ENCODE measurements around the gene FARP1.
A peak's percentile ranks its signal among the peaks of the same experiment; 100 is the strongest.

Gene FARP1

GRCh38 chr13:98143157-98143553, 261 bp downstream of the FARP1 start:
- Histone ChIP-seq H3K27ac (ENCODE audit: low read length) (no peak overlapping the region), H3K4me1 (ENCODE audit: control insufficient read depth, low read depth, low read length) (peaks cover 26% of the 10 kb centered on the region), H3K27me3 (ENCODE audit: control insufficient read depth, insufficient read depth, low read length) (peaks cover 28% of the 10 kb centered on the region), H3K36me3 (ENCODE audit: control insufficient read depth, low read depth, low read length) (no peaks in the 10 kb centered on the region), H3K9ac (ENCODE audit: low read length) (no peak overlapping the region), H3K4me3 (ENCODE audit: low read length) (peak overlapping the region; percentile 83), H3K9me3 (ENCODE audit: control insufficient read depth, low read depth, low read length) (no peaks in the 10 kb centered on the region)

DNA sequence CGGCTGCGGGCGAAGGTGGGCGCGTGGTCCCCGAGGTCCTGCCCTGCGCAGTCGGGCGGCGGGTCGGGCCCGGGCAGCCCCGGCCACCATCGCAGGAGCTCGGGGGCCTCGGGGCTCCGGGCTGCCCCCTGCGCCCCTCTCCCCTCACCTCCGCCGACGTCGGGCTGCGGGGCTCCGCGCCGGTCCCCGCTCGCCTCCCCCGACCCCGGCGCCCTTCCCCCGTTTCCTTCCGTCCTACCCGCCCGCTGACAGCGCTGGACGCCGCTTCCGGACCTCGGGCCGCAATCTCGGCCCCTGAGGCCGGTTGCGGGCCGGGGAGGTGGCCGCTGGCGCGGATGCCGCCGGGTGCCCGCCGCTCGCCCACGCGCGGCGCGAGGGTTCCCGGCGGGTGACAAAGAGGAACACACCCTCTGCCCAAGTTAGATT, 720 bp downstream of the FARP1 start:
- H3K27ac ChIP-seq (ENCODE audit: low read length) = no peak overlapping the region
- H3K36me3 ChIP-seq (ENCODE audit: control insufficient read depth, low read depth, low read length) = no peaks in the 10 kb centered on the region
- H3K27me3 ChIP-seq (ENCODE audit: control insufficient read depth, insufficient read depth, low read length) = peaks cover 28% of the 10 kb centered on the region
- H3K9ac ChIP-seq (ENCODE audit: low read length) = peak overlapping the region; percentile 69
- no peaks in the 10 kb centered on the region for H3K9me3 ChIP-seq (ENCODE audit: control insufficient read depth, low read depth, low read length)
- peaks cover 26% of the 10 kb centered on the region for H3K4me1 ChIP-seq (ENCODE audit: control insufficient read depth, low read depth, low read length)
- peak overlapping the region; percentile 83 for H3K4me3 ChIP-seq (ENCODE audit: low read length)

DNA sequence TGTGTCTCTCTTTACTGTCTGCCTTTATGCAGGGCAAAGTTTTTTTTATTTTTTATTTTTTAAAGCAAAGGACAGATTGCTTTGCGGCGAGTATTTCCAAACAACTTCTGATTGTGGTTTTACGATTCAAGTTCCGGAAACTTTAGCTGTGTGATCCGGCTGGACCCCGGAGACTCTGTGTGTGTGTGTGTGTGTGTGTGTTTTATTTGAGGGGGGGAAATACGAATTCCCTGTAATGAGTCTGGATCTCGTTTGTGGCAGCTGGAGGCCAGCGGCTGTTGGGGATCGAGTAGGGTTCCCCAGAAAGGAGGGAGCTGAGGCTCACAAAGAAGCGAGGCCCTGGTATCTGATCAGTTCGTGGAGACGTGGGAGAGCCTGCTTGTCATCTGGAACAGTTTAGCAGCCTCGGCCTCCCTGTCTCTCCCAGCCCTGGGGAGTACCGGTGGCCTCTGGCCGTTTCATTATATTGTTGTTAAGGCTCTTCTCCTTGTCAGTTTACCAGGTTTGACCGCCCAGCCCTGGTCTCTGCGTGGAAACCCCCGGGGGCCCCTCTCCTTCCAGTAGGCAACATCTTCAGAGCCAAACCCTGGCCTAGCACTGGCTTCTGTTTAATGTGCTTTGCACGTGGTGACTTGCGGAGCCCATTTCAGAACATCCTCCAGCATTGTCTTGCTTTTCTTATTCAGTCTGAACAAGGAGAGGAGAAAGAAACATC, 1.3 kb downstream of the FARP1 start:
- H3K9me3 ChIP-seq (ENCODE audit: control insufficient read depth, low read depth, low read length) = no peaks in the 10 kb centered on the region
- no peak overlapping the region for H3K27ac ChIP-seq (ENCODE audit: low read length)
- no peaks in the 10 kb centered on the region for H3K36me3 ChIP-seq (ENCODE audit: control insufficient read depth, low read depth, low read length)
- H3K27me3 ChIP-seq (ENCODE audit: control insufficient read depth, insufficient read depth, low read length) = peaks cover 28% of the 10 kb centered on the region
- peak overlapping the region; percentile 69 for H3K9ac ChIP-seq (ENCODE audit: low read length)
- H3K4me1 ChIP-seq (ENCODE audit: control insufficient read depth, low read depth, low read length) = peaks cover 26% of the 10 kb centered on the region
- peak overlapping the region; percentile 83 for H3K4me3 ChIP-seq (ENCODE audit: low read length)

GRCh38 chr13:98144801-98145350, 2.0 kb downstream of the FARP1 start:
- H3K27me3 ChIP-seq (ENCODE audit: control insufficient read depth, insufficient read depth, low read length) = peaks cover 28% of the 10 kb centered on the region
- H3K9me3 ChIP-seq (ENCODE audit: control insufficient read depth, low read depth, low read length) = no peaks in the 10 kb centered on the region
- no peak overlapping the region for H3K27ac ChIP-seq (ENCODE audit: low read length)
- H3K4me3 ChIP-seq (ENCODE audit: low read length) = peak overlapping the region; percentile 83
- H3K36me3 ChIP-seq (ENCODE audit: control insufficient read depth, low read depth, low read length) = no peaks in the 10 kb centered on the region
- peaks cover 26% of the 10 kb centered on the region for H3K4me1 ChIP-seq (ENCODE audit: control insufficient read depth, low read depth, low read length)
- peak overlapping the region; percentile 69 for H3K9ac ChIP-seq (ENCODE audit: low read length)

GRCh38 chr13:98147521-98147920, 4.6 kb downstream of the FARP1 start:
- no peak overlapping the region for H3K27ac ChIP-seq (ENCODE audit: low read length)
- H3K27me3 ChIP-seq (ENCODE audit: control insufficient read depth, insufficient read depth, low read length) = peaks cover 12% of the 10 kb centered on the region
- no peaks in the 10 kb centered on the region for H3K36me3 ChIP-seq (ENCODE audit: control insufficient read depth, low read depth, low read length)
- H3K4me1 ChIP-seq (ENCODE audit: control insufficient read depth, low read depth, low read length) = peaks cover 22% of the 10 kb centered on the region
- no peak overlapping the region for H3K4me3 ChIP-seq (ENCODE audit: low read length)
- no peaks in the 10 kb centered on the region for H3K9me3 ChIP-seq (ENCODE audit: control insufficient read depth, low read depth, low read length)
- no peak overlapping the region for H3K9ac ChIP-seq (ENCODE audit: low read length)

GRCh38 chr13:98150832-98151479, 8.1 kb downstream of the FARP1 start:
- Histone ChIP-seq H3K4me3 (ENCODE audit: low read length) (no peak overlapping the region), H3K9ac (ENCODE audit: low read length) (no peak overlapping the region), H3K27ac (ENCODE audit: low read length) (no peak overlapping the region), H3K27me3 (ENCODE audit: control insufficient read depth, insufficient read depth, low read length) (no peaks in the 10 kb centered on the region), H3K36me3 (ENCODE audit: control insufficient read depth, low read depth, low read length) (no peaks in the 10 kb centered on the region), H3K9me3 (ENCODE audit: control insufficient read depth, low read depth, low read length) (no peaks in the 10 kb centered on the region), H3K4me1 (ENCODE audit: control insufficient read depth, low read depth, low read length) (peaks cover 7% of the 10 kb centered on the region)

- Histone ChIP-seq H3K9ac (ENCODE audit: low read length) (no peak overlapping the region), H3K27me3 (ENCODE audit: control insufficient read depth, insufficient read depth, low read length) (no peaks in the 10 kb centered on the region), H3K27ac (ENCODE audit: low read length) (no peak overlapping the region), H3K4me3 (ENCODE audit: low read length) (no peak overlapping the region), H3K4me1 (ENCODE audit: control insufficient read depth, low read depth, low read length) (peaks cover 6% of the 10 kb centered on the region), H3K36me3 (ENCODE audit: control insufficient read depth, low read depth, low read length) (no peaks in the 10 kb centered on the region), H3K9me3 (ENCODE audit: control insufficient read depth, low read depth, low read length) (no peaks in the 10 kb centered on the region)
Observed at GRCh38 chr13:98155475-98156109, 12.7 kb downstream of the FARP1 start.

- Histone ChIP-seq H3K27ac (ENCODE audit: low read length) (no peak overlapping the region), H3K36me3 (ENCODE audit: control insufficient read depth, low read depth, low read length) (no peaks in the 10 kb centered on the region), H3K4me1 (ENCODE audit: control insufficient read depth, low read depth, low read length) (peaks cover 6% of the 10 kb centered on the region), H3K4me3 (ENCODE audit: low read length) (no peak overlapping the region), H3K9me3 (ENCODE audit: control insufficient read depth, low read depth, low read length) (no peaks in the 10 kb centered on the region), H3K27me3 (ENCODE audit: control insufficient read depth, insufficient read depth, low read length) (no peaks in the 10 kb centered on the region), H3K9ac (ENCODE audit: low read length) (no peak overlapping the region)
Observed at GRCh38 chr13:98156259-98156658, 13.4 kb downstream of the FARP1 start.

DNA sequence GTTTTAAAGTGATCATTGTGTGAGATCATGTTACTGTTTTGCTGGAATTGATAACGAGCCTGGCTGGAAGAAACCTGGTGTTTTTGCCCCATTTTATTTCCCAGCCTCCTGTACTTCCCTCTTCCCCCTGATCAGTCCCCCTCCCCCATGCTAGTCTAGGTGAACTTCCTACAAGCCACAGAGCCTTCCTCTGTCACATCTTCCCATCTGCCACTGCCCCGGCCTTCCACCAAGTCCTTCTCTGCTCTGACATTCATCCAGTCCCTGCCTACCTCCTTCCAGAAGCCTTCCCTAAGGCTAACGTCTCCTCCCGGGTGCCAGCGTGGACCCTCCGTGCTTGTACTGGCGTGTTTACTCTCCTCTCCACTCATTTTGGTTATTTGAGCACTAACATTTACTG, 14.3 kb downstream of the FARP1 start:
- H3K4me1 ChIP-seq (ENCODE audit: control insufficient read depth, low read depth, low read length) = peaks cover 6% of the 10 kb centered on the region
- H3K4me3 ChIP-seq (ENCODE audit: low read length) = no peak overlapping the region
- no peaks in the 10 kb centered on the region for H3K9me3 ChIP-seq (ENCODE audit: control insufficient read depth, low read depth, low read length)
- H3K27ac ChIP-seq (ENCODE audit: low read length) = no peak overlapping the region
- no peak overlapping the region for H3K9ac ChIP-seq (ENCODE audit: low read length)
- no peaks in the 10 kb centered on the region for H3K27me3 ChIP-seq (ENCODE audit: control insufficient read depth, insufficient read depth, low read length)
- no peaks in the 10 kb centered on the region for H3K36me3 ChIP-seq (ENCODE audit: control insufficient read depth, low read depth, low read length)

GRCh38 chr13:98157609-98158008, 14.7 kb downstream of the FARP1 start:
- Histone ChIP-seq H3K36me3 (ENCODE audit: control insufficient read depth, low read depth, low read length) (no peaks in the 10 kb centered on the region), H3K9ac (ENCODE audit: low read length) (no peak overlapping the region), H3K4me3 (ENCODE audit: low read length) (no peak overlapping the region), H3K27ac (ENCODE audit: low read length) (no peak overlapping the region), H3K27me3 (ENCODE audit: control insufficient read depth, insufficient read depth, low read length) (no peaks in the 10 kb centered on the region), H3K9me3 (ENCODE audit: control insufficient read depth, low read depth, low read length) (no peaks in the 10 kb centered on the region), H3K4me1 (ENCODE audit: control insufficient read depth, low read depth, low read length) (peaks cover 6% of the 10 kb centered on the region)

GRCh38 chr13:98158172-98158899, 15.4 kb downstream of the FARP1 start:
- Histone ChIP-seq H3K4me3 (ENCODE audit: low read length) (no peak overlapping the region), H3K27ac (ENCODE audit: low read length) (no peak overlapping the region), H3K36me3 (ENCODE audit: control insufficient read depth, low read depth, low read length) (peaks cover 5% of the 10 kb centered on the region), H3K9me3 (ENCODE audit: control insufficient read depth, low read depth, low read length) (no peaks in the 10 kb centered on the region), H3K9ac (ENCODE audit: low read length) (no peak overlapping the region), H3K4me1 (ENCODE audit: control insufficient read depth, low read depth, low read length) (peaks cover 6% of the 10 kb centered on the region), H3K27me3 (ENCODE audit: control insufficient read depth, insufficient read depth, low read length) (no peaks in the 10 kb centered on the region)
